ENCODE results near the gene OR51B4.

Gene OR51B4

DNA sequence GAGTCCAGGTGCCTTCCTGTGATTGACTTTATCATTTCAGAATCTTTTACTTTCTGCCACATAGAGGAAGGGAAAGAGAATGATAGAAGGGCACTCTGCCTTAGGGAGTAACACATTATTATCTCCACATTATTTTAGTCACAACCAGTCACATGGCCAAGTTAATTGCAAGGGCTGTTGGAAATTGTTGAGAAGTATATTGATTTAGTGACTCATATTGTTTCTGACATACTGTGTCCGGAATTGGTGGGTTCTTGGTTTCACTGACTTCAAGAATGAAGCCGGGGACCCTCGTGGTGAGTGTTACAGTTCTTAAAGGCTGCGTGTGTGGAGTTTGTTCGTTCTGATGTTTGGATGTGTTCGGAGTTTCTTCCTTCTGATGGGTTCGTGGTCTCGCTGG, 8.7 kb downstream of the OR51B4 start:
- no peak for DNase-seq

DNA sequence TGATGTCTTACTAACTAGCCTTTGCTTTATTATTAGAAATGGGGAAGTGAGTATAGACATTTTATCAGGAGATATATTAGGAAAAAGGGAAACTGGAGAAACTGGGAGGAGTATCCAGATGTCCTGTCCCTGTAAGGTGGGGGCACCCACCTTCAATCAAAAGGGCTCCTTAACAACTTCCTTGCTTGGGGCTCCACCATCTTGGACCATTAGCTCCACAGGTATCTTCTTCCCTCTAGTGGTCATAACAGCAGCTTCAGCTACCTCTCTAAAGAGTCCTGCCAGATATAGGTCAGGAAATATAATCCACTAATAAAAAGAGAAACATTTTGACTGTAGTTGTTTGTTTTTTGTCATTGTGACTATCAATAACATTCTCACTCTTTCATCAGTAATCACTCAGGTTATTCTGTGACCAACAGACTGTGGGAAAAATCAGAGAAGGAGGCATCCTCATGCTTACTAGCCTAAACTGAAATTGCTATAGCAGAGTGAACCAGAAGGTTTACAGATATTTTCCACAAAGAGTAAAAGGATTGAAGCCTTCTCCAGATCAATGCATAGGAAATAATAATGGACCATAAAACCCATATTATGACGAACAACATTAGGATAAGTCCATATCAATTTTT, 10.4 kb downstream of the OR51B4 start:
- no peak for DNase-seq

DNA sequence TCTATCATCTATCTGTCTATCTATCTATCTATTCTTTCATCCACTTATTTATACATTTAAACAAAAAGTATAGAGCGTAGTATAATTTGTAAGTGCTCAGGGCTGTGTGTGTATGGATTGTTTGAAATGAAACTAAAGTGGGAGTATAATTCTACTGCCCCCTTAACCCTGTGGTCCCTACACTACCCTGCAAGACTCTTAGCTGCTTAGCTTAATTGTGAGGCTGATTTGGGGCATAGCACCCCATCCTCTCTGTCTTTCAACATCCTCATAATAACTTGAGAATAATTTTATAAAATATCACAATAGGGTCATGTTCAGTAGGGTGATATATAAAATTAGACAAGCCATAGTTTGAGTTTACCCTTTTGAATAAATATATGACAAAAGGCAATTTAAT, 11.6 kb downstream of the OR51B4 start:
- no peak for DNase-seq

DNA sequence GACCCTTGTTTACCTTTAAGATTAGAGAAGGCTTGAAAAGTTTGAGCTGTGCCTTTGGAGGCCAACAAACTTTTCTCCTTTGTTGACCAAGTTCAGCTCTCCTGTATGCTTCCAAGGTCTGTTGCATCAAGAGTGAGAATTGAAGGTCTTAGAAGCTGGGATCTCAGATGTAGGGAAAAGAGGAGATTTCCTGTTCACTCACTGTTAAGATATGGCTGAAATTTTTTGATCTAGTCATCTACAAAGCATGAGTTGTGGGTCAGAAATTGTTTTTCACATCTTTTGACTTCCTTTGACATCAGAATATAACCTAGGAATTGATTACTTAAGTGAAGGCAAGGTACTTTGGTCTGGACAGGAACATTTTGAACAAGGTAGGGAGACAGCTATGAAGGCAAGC, 12.1 kb downstream of the OR51B4 start:
- DNase-seq: no peak

DNA sequence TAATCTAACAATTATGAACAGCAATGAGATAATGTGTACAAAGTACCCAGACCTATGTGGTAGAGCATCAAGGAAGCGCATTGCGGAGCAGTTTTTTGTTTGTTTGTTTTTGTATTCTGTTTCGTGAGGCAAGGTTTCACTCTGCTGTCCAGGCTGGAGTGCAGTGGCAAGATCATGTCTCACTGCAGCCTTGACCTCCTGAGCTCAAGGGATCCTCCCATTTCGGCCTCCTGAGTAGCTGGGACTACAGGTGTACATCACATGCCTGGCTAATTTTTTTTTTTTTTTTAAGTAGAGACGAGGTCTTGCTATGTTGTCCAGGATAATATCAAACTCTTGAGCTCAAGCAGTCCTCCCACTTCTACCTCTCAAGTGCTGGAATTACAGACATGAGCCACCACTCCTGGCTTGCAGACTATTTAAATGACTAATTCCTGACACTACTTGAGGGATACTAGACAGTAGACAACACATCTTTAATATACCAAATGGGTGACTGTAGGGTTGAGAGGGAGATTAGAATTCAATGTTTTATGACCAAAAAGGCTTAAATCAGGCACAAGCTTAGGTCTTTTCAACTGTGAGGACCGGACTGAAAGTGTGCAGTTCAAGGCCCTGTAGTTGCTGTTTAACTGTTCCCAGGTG, 12.7 kb downstream of the OR51B4 start:
- DNase-seq: no peak

- no peak for DNase-seq
Measured at GRCh38 chr11:5288108-5288905, 13.4 kb downstream of the OR51B4 start.

DNA sequence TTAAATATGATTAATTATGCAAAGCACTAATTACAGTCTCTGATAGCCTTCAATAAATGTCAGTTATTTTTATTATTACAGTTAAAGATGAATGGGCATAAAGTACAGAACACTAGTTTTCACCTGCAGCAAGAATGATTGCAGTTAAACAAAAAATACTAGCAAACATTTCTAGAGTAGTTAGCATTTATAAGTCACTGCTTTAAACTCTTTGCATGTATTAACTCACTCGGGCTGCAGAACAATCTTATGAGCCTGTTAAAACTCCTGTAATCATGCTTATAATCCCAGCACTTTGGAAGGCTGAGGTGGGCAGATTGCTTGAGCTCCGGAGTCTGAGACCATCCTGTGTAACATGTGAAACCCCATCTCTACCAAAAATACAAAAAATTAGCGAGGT, 14.8 kb downstream of the OR51B4 start:
- no peak for DNase-seq

GRCh38 chr11:5286351-5286750, 15.4 kb downstream of the OR51B4 start:
- DNase-seq: no peak

GRCh38 chr11:5285703-5286340, 15.9 kb downstream of the OR51B4 start:
- DNase-seq: no peak

DNA sequence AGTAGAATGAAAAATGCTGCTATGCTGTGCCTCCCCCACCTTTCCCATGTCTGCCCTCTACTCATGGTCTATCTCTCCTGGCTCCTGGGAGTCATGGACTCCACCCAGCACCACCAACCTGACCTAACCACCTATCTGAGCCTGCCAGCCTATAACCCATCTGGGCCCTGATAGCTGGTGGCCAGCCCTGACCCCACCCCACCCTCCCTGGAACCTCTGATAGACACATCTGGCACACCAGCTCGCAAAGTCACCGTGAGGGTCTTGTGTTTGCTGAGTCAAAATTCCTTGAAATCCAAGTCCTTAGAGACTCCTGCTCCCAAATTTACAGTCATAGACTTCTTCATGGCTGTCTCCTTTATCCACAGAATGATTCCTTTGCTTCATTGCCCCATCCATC, 17.1 kb downstream of the OR51B4 start:
- DNase-seq: no peak

DNA sequence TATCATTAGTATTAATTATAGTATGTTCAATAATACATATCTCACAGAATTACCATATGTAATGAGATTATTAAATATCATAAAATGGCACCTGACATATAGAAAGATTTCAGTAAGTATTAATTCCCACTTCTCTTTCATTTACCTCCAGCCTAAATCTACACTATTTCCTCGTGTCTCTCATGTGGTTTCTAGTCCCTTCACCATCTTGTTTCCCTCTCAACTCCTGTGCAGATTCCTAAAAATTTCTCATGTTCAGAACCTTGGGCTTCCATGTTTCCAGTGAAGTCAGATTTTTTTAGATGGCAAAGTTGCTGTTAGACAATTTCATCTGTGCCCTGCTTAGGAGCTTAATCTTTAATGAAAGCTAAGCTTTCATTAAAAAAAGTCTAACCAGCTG, 17.9 kb downstream of the OR51B4 start:
- DNase-seq: no peak

DNA sequence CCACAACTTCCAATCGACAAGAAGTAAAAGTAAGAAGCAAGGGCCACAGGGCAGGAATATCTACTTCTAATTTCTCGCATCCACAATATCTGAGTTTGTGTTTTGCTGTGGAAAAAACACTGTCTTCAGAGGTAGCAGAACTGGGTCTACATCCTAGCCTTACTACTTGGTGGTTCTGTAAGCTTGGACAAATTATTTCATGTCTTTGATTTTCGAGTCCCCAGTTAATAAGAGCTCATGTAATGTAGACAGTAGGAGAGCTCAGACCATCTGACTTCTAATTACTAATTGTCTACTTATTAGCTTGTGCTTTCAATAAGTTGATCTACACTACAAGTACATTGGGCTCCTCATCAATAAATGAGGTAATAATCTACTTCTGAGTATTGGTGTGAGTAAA, 18.7 kb downstream of the OR51B4 start:
- DNase-seq: no peak

DNA sequence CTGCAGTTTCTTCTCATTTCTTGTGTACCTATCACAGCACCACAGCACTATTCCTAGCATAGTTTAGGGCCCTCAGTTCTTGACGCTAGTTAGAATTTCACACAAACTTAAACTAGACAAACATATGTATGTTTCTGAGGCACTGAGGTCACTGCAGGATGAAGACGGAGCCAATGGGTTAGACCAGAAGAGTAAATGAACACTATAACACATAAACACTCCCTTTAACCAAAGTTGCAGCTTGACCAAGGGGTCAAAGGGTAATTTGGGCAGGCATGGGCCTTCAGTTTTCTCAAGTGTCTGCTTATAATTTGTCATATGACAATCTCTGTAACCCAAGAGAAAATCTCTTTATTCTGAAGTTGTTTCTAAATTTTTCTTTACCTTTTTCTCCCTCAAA, 19.1 kb downstream of the OR51B4 start:
- no peak for DNase-seq

DNA sequence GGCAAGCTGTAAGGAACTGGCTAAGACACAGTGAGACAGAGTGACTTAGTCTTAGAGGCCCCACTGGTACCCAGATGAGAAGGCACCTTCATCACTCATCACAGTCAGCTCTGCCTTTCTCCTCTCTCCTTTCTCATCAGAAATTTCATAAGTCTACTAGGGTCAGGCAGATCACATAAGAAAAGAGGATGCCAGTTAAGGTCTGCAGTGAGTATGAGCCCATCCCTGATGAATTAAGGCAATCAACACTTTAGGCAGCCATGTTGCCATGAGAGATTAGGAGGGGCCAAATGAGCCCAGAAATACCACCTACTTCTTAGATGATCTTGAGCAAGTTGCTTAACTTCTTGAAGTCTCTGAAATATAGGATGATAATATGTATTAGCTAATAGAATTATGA, 20.1 kb downstream of the OR51B4 start:
- no peak for DNase-seq

DNA sequence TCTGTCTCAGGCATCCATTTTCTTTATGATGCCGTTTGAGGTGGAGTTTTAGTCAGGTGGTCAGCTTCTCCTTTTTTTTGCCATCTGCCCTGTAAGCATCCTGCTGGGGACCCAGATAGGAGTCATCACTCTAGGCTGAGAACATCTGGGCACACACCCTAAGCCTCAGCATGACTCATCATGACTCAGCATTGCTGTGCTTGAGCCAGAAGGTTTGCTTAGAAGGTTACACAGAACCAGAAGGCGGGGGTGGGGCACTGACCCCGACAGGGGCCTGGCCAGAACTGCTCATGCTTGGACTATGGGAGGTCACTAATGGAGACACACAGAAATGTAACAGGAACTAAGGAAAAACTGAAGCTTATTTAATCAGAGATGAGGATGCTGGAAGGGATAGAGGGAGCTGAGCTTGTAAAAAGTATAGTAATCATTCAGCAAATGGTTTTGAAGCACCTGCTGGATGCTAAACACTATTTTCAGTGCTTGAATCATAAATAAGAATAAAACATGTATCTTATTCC, 21.1 kb downstream of the OR51B4 start:
- peak; percentile 0 for DNase-seq

DNA sequence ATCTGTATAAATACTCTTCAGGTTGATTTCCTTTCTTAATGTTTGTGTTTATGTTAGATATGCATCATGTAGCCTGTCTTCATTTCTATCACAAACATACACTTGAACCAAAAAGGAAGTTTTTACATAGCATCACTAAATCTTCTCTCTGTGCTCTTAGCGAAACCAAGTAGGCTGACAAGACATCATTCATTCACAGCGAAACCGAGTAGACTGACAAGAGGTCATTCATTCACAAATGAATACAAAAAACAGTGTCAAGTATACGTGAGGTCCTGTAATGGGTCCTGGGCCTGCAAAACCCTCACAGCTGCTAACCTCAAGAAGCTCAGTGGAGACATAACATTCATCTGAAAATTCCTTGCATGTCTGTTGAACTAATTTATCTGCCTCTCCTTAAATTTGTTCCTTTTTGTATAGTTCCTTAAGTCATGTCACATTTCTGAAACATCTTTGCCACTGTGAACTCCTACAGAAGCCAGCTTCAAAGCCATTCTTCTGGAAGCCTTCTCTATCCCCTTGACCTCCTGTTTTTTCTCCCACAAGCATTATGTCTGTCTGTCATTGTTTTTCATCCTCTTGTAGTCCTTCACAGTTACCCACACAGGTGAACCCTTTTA, 22.2 kb downstream of the OR51B4 start:
- no peak for DNase-seq

- DNase-seq: no peak
Measured at GRCh38 chr11:5277807-5278382, 23.9 kb downstream of the OR51B4 start.

DNA sequence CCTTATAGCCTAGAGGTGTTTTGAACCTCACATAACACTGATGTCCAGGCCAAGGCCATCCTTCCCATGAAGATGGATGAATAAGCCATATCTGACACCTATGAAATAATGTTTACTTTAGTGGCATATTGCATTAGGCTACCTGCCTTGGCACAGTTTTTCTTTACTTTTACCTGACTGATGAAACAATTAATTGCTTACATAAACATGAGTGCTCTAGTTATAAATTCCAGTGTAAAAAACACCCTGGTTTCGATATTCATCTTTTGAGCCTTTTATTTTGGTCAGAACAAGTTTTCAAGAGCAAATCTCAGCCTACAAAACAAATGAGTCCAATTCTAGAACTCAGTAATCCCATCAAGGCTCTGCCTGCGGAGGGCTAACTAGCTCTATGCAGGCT, 25.0 kb downstream of the OR51B4 start:
- no peak for DNase-seq

DNA sequence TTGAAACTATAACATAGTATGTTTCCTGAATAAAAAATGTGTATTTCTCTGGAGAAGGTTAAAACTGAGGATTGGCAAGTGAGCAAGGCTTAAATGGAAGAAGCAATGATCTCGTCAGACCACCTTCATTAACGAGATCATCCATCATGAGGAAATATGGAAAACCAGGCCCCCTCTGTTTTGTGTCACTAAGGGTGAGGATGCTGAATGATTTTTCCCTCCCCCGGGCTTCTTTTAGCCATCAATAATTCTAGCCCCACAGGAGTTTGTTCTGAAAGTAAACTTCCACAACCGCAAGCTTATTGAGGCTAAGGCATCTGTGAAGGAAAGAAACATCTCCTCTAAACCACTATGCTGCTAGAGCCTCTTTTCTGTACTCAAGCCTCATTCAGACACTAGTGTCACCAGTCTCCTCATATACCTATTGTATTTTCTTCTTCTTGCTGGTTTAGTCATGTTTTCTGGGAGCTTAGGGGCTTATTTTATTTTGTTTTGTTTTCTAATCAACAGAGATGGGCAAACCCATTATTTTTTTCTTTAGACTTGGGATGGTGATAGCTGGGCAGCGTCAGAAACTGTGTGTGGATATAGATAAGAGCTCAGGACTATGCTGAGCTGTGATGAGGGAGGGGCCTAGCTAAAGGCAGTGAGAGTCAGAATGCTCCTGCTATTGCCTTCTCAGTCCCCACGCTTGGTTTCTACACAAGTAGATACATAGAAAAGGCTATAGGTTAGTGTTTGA, 26.2 kb downstream of the OR51B4 start:
- no peak for DNase-seq

DNA sequence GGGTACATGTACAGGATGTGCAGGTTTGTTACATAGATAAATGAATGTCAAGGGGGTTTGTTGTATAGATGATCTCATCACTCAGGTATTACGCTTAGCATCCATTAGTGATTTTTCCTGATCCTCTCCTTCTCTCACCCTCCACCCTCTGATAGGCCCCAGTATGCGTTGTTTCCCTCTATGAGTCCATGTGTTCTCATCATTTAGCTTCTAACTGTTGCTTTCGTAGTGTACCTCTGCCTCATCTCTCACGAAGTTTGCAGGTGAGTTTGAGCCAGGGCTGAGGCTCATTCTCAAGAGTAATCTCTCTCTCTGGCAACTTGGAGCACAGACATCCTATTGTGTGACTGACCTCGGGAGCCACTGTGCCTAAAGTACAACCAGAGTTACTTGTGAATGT, 27.4 kb downstream of the OR51B4 start:
- DNase-seq: no peak

GRCh38 chr11:5272395-5273017, 29.2 kb downstream of the OR51B4 start:
- no peak for DNase-seq

Data from CD4-positive, alpha-beta T cell treated with Interleukin-12 subunit alpha and Interleukin-12 subunit beta, for 1 hour (primary cell).